Measurements from ENCODE around the gene KCNAB1.

- no peak for TF ChIP-seq YY1 (IDR thresholded peaks at IDR 0.05; ENCODE audit: insufficient read depth, insufficient read length)
- no peak for TF ChIP-seq ZNF274 (IDR thresholded peaks at IDR 0.05; ENCODE audit: low read depth, low read length)
- TF ChIP-seq SUZ12 (IDR thresholded peaks at IDR 0.05; ENCODE audit: extremely low read depth, insufficient read depth, insufficient read length), result no peak
These were observed 419.4 kb downstream of the KCNAB1 start for GRCh38 chr3:156539802-156540201.

Measured in NT2/D1 (cell line).